ENCODE results near the gene APOO. TPM values are rescaled to one million over a fixed set of nuclear protein-coding genes. Genes with fewer than 3 reads are reported as not detected.

APOO gene
- total RNA-seq, 1 donor from 2014 or later, result 13.0 TPM

DNA sequence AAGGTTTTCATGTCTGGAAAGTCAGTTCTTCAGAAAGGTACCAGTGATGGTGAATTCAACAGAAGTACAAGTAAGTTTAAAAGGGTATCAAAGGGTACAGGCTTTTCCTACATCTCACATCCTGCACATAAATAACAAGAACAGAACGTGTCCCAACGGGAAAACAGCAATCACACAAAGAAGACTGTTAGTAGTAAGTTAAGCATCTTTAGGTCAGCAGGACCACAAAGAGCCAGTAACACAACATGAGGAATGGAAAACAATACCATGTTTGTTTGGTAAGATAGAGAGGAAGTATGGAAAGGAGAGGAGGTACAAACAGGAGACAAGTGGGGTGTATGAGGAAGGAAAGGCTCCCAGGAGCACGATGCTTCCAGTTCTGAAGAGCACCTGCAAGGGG, 81.5 kb downstream of the APOO start:
- Histone ChIP-seq H3K36me3 (ENCODE audit: control insufficient read depth in 3 of 3, insufficient read depth in 3 of 3, low read length in 3 of 3) (no peaks in the 10 kb centered on the region), H3K9me3 (ENCODE audit: control insufficient read depth in 3 of 3, low read length in 3 of 3) (no peaks in the 10 kb centered on the region), H3K27me3 (ENCODE audit: control insufficient read depth in 3 of 3, insufficient read depth in 3 of 3, low read length in 3 of 3) (no peaks in the 10 kb centered on the region), H3K4me3 (ENCODE audit: low read length in 3 of 3) (no peak overlapping the region), H3K9ac (ENCODE audit: low read depth in 1 of 3, low read length in 3 of 3) (no peak overlapping the region), H3K4me1 (ENCODE audit: control insufficient read depth in 3 of 3, insufficient read depth in 3 of 3, low read length in 3 of 3) (no peaks in the 10 kb centered on the region), H3K27ac (ENCODE audit: low read depth, low read length) (no peak overlapping the region)

DNA sequence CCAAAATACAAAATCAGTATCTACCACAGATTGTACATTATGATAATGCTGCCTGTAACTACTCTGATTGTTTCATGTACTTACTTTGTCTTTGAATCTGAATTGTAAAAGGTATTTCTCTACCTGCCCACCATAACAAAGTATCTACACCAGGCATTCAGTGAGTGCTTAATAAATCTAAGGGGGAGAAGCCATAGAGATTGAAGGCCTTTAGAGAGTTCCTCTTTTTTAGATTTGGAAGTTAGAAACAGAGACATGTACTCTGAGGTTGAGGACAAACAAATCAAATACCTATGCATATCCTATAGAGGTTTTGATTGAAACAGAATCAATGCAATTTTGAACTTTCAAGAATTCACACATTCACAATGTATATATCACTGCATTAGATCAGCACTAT, 82.1 kb downstream of the APOO start:
- H3K27me3 ChIP-seq (ENCODE audit: control insufficient read depth in 3 of 3, insufficient read depth in 3 of 3, low read length in 3 of 3), result no peaks in the 10 kb centered on the region
- no peaks in the 10 kb centered on the region for H3K36me3 ChIP-seq (ENCODE audit: control insufficient read depth in 3 of 3, insufficient read depth in 3 of 3, low read length in 3 of 3)
- H3K4me1 ChIP-seq (ENCODE audit: control insufficient read depth in 3 of 3, insufficient read depth in 3 of 3, low read length in 3 of 3), result no peaks in the 10 kb centered on the region
- H3K27ac ChIP-seq (ENCODE audit: low read depth, low read length), result no peak overlapping the region
- H3K4me3 ChIP-seq (ENCODE audit: low read length in 3 of 3), result no peak overlapping the region
- no peak overlapping the region for H3K9ac ChIP-seq (ENCODE audit: low read depth in 1 of 3, low read length in 3 of 3)
- H3K9me3 ChIP-seq (ENCODE audit: control insufficient read depth in 3 of 3, low read length in 3 of 3), result no peaks in the 10 kb centered on the region

DNA sequence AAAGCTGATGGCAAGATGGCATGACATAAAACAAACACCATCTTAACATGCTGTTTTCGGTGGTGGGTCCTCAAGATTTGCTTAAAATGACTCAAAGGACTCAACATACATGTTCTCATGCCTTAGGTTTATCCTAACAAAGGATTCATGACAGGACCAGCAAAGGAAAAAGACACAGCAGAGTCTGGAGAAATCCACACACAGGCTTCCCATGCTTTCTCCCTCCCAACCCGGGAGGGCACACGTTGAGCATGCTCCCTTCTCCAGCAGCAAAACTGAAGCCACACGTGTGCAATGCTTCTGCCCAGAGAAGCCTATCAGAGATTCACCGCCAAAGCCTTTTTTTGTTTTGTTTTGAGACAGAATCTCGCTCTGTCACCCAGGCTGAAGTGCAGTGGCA, 84.9 kb downstream of the APOO start:
- no peak overlapping the region for H3K9ac ChIP-seq (ENCODE audit: low read depth in 1 of 3, low read length in 3 of 3)
- no peaks in the 10 kb centered on the region for H3K36me3 ChIP-seq (ENCODE audit: control insufficient read depth in 3 of 3, insufficient read depth in 3 of 3, low read length in 3 of 3)
- no peaks in the 10 kb centered on the region for H3K4me1 ChIP-seq (ENCODE audit: control insufficient read depth in 3 of 3, insufficient read depth in 3 of 3, low read length in 3 of 3)
- no peak overlapping the region for H3K27ac ChIP-seq (ENCODE audit: low read depth, low read length)
- H3K27me3 ChIP-seq (ENCODE audit: control insufficient read depth in 3 of 3, insufficient read depth in 3 of 3, low read length in 3 of 3), result no peaks in the 10 kb centered on the region
- H3K9me3 ChIP-seq (ENCODE audit: control insufficient read depth in 3 of 3, low read length in 3 of 3), result no peaks in the 10 kb centered on the region
- H3K4me3 ChIP-seq (ENCODE audit: low read length in 3 of 3), result no peak overlapping the region

DNA sequence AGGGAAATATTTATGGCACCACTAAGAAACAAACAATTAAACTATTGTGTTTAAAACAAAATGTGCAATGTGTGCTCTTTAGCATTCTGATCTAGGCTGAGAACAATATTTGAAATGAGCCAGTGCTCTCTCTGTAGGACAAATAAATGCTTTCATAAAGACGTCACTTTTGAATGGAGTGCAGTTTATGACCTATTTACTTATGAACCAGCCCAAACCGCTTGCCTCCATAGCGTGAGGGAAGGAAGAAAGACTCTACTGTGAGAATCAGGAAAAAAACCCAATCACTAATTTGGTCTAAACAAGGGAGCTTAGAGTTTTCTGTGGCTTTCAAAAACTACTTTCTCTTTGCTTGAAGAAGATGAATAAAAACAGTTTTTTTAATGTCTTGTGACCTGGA, 85.3 kb downstream of the APOO start:
- no peaks in the 10 kb centered on the region for H3K36me3 ChIP-seq (ENCODE audit: control insufficient read depth in 3 of 3, insufficient read depth in 3 of 3, low read length in 3 of 3)
- H3K4me3 ChIP-seq (ENCODE audit: low read length in 3 of 3), result no peak overlapping the region
- no peaks in the 10 kb centered on the region for H3K27me3 ChIP-seq (ENCODE audit: control insufficient read depth in 3 of 3, insufficient read depth in 3 of 3, low read length in 3 of 3)
- no peaks in the 10 kb centered on the region for H3K9me3 ChIP-seq (ENCODE audit: control insufficient read depth in 3 of 3, low read length in 3 of 3)
- no peak overlapping the region for H3K27ac ChIP-seq (ENCODE audit: low read depth, low read length)
- H3K9ac ChIP-seq (ENCODE audit: low read depth in 1 of 3, low read length in 3 of 3), result no peak overlapping the region
- H3K4me1 ChIP-seq (ENCODE audit: control insufficient read depth in 3 of 3, insufficient read depth in 3 of 3, low read length in 3 of 3), result no peaks in the 10 kb centered on the region

DNA sequence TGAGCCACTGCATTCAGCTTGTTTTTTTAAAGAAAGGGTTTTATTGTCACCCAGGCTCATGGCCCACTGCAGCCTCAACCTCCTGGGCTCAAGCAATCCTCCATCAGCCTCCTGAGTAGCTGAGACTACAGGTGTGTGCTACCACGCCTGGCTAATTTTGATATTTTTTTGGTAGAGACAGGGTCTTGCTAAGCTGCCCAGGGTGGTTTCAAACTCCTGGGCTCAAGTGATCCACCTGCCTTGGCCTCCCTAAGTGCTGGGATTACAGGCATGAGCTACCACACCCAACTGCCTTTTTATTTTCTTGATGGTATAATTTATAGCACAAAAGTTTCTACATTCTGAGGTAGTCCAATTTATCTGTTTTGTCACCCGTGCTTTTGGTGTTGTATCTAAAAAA, 85.9 kb downstream of the APOO start:
- H3K4me1 ChIP-seq (ENCODE audit: control insufficient read depth in 3 of 3, insufficient read depth in 3 of 3, low read length in 3 of 3), result no peaks in the 10 kb centered on the region
- H3K36me3 ChIP-seq (ENCODE audit: control insufficient read depth in 3 of 3, insufficient read depth in 3 of 3, low read length in 3 of 3), result no peaks in the 10 kb centered on the region
- H3K4me3 ChIP-seq (ENCODE audit: low read length in 3 of 3), result no peak overlapping the region
- H3K27ac ChIP-seq (ENCODE audit: low read depth, low read length), result no peak overlapping the region
- no peaks in the 10 kb centered on the region for H3K9me3 ChIP-seq (ENCODE audit: control insufficient read depth in 3 of 3, low read length in 3 of 3)
- no peaks in the 10 kb centered on the region for H3K27me3 ChIP-seq (ENCODE audit: control insufficient read depth in 3 of 3, insufficient read depth in 3 of 3, low read length in 3 of 3)
- no peak overlapping the region for H3K9ac ChIP-seq (ENCODE audit: low read depth in 1 of 3, low read length in 3 of 3)

DNA sequence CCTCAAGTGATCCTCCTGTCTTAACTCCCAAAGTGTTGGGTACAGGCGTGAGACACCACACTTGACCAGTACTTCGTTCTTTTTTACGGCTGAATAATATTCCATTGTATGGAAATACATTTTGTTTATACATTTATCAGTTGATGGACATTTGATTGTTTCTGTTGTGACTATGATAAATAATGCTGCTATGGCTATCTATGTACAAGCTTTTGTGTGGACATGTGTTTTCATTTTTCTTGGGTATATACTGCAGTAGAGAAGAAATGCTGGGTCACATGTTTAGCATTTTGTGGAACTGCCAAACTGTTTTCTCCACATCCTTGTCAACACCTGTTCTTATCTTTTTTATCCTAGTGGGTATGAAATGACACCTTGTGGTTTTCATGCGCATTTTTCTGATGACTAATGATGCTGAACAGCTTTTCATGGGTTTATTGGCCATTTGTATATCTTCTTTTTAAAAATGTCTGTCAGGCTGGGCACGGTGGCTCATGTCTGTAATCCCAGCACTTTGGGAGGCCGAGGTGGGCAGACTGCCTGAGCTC, 87.4 kb downstream of the APOO start:
- Histone ChIP-seq H3K27ac (ENCODE audit: low read depth, low read length) (no peak overlapping the region), H3K36me3 (ENCODE audit: control insufficient read depth in 3 of 3, insufficient read depth in 3 of 3, low read length in 3 of 3) (no peaks in the 10 kb centered on the region), H3K4me1 (ENCODE audit: control insufficient read depth in 3 of 3, insufficient read depth in 3 of 3, low read length in 3 of 3) (no peaks in the 10 kb centered on the region), H3K4me3 (ENCODE audit: low read length in 3 of 3) (no peak overlapping the region), H3K9me3 (ENCODE audit: control insufficient read depth in 3 of 3, low read length in 3 of 3) (no peaks in the 10 kb centered on the region), H3K9ac (ENCODE audit: low read depth in 1 of 3, low read length in 3 of 3) (no peak overlapping the region), H3K27me3 (ENCODE audit: control insufficient read depth in 3 of 3, insufficient read depth in 3 of 3, low read length in 3 of 3) (no peaks in the 10 kb centered on the region)

DNA sequence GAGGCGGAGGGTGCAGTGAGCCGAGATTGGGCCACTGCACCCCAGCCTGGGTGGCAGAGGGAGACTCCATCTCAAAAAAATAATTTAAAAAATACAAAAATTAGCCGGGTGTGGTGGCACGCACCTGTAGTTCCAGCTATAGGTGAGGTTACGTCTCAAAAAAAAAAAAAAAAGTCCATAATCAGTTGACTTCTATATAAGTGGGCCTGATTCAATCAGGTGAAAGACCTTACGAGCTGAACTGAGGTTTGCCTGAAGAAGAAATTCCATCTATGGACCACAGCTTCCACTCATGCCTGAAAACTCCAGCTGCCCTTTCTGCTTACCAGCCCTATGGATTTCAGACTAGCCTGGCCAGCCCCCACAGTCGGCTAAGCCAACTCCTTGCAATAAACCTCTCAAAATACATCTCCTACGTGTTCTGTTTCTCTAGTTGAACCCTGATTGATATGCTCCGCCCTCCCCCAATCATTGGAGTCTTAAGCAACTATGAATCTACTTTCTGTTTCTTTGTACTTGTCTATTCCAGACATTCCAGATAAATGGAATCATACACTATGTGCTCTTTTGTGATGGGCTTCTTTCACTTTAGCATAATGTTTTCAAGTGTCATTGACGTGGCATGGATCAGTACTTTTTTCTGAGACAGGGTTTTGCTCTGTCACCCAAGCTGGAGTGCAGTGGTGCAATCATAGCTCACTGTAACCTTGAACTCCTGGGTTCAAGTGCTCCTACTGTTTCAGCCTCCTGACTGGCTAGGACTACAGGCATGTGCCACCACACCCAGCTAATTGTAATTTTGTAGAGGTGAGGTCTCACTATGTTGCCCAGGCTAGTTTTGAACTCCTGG, 88.1 kb downstream of the APOO start:
- H3K4me1 ChIP-seq (ENCODE audit: control insufficient read depth in 3 of 3, insufficient read depth in 3 of 3, low read length in 3 of 3), result no peaks in the 10 kb centered on the region
- no peaks in the 10 kb centered on the region for H3K9me3 ChIP-seq (ENCODE audit: control insufficient read depth in 3 of 3, low read length in 3 of 3)
- H3K27ac ChIP-seq (ENCODE audit: low read depth, low read length), result no peak overlapping the region
- no peak overlapping the region for H3K9ac ChIP-seq (ENCODE audit: low read depth in 1 of 3, low read length in 3 of 3)
- H3K36me3 ChIP-seq (ENCODE audit: control insufficient read depth in 3 of 3, insufficient read depth in 3 of 3, low read length in 3 of 3), result no peaks in the 10 kb centered on the region
- H3K27me3 ChIP-seq (ENCODE audit: control insufficient read depth in 3 of 3, insufficient read depth in 3 of 3, low read length in 3 of 3), result no peaks in the 10 kb centered on the region
- H3K4me3 ChIP-seq (ENCODE audit: low read length in 3 of 3), result no peak overlapping the region

DNA sequence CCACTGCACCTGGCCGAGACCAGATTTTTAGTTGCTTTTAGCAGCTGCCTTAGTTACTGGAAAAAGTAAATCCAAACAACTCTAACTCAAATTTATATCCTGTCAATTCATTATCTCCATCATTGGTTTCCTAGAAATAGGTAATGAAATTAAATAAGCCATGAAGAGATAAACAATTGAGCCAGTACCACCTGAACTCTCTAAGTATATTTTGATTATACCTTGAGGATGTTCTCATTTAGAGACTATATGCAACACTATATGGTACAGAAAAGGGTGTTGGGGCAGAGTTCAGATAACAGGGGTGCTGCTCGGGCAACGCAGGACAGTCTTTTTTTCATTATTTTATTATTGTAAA, 89.8 kb downstream of the APOO start:
- H3K27me3 ChIP-seq (ENCODE audit: control insufficient read depth in 3 of 3, insufficient read depth in 3 of 3, low read length in 3 of 3), result no peaks in the 10 kb centered on the region

DNA sequence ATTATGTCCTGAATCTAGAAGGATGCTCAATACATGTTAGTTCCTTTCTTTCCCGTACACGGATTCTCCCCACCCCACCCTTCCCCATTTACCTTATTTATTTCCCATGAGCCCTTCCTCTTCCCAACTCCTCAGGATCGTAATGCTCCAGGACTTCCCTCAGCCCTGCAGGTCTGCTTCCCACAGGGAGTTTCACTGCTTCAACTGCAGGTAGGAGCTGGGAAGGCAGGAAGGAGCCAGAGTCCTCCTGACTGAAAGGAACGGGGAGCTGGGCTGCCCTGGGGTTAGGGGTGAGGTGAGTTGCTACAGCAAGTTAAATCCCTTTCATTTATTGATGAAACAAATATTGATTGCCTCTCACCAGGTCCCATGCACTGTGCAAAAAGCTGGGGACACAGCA, 91.6 kb downstream of the APOO start:
- Histone ChIP-seq H3K4me1 (ENCODE audit: control insufficient read depth in 3 of 3, insufficient read depth in 3 of 3, low read length in 3 of 3) (no peaks in the 10 kb centered on the region), H3K36me3 (ENCODE audit: control insufficient read depth in 3 of 3, insufficient read depth in 3 of 3, low read length in 3 of 3) (no peaks in the 10 kb centered on the region), H3K9ac (ENCODE audit: low read depth in 1 of 3, low read length in 3 of 3) (no peak overlapping the region), H3K4me3 (ENCODE audit: low read length in 3 of 3) (no peak overlapping the region), H3K9me3 (ENCODE audit: control insufficient read depth in 3 of 3, low read length in 3 of 3) (no peaks in the 10 kb centered on the region), H3K27me3 (ENCODE audit: control insufficient read depth in 3 of 3, insufficient read depth in 3 of 3, low read length in 3 of 3) (no peaks in the 10 kb centered on the region), H3K27ac (ENCODE audit: low read depth, low read length) (no peak overlapping the region)

More for the DNA sequence above, 89.8 kb downstream of the APOO start:
- Histone ChIP-seq H3K36me3 (ENCODE audit: control insufficient read depth in 3 of 3, insufficient read depth in 3 of 3, low read length in 3 of 3) (no peaks in the 10 kb centered on the region), H3K27ac (ENCODE audit: low read depth, low read length) (no peak overlapping the region), H3K9me3 (ENCODE audit: control insufficient read depth in 3 of 3, low read length in 3 of 3) (no peaks in the 10 kb centered on the region), H3K9ac (ENCODE audit: low read depth in 1 of 3, low read length in 3 of 3) (no peak overlapping the region), H3K4me1 (ENCODE audit: control insufficient read depth in 3 of 3, insufficient read depth in 3 of 3, low read length in 3 of 3) (no peaks in the 10 kb centered on the region), H3K4me3 (ENCODE audit: low read length in 3 of 3) (no peak overlapping the region)

DNA sequence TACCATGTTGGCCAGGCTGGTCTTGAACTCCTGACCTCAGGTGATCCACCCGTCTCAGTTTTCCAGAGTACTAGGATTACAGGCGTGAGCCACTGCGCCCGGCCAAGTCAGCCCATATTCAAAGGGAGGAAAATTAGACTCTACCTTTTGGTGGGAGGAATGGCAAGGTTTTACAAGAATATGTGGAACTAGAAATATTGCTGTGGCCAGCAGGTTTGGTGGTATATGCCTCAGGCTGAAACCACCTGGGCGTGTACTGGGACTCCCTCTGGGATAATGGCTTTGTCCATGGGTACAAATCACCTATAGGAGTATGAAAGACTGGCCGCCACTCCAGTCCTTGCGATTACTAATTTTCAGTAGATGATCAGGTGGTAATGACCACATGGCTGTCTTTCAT, 92.4 kb downstream of the APOO start:
- no peak overlapping the region for H3K4me3 ChIP-seq (ENCODE audit: low read length in 3 of 3)
- H3K4me1 ChIP-seq (ENCODE audit: control insufficient read depth in 3 of 3, insufficient read depth in 3 of 3, low read length in 3 of 3), result no peaks in the 10 kb centered on the region
- no peaks in the 10 kb centered on the region for H3K27me3 ChIP-seq (ENCODE audit: control insufficient read depth in 3 of 3, insufficient read depth in 3 of 3, low read length in 3 of 3)
- no peak overlapping the region for H3K9ac ChIP-seq (ENCODE audit: low read depth in 1 of 3, low read length in 3 of 3)
- no peaks in the 10 kb centered on the region for H3K36me3 ChIP-seq (ENCODE audit: control insufficient read depth in 3 of 3, insufficient read depth in 3 of 3, low read length in 3 of 3)
- H3K9me3 ChIP-seq (ENCODE audit: control insufficient read depth in 3 of 3, low read length in 3 of 3), result no peaks in the 10 kb centered on the region
- no peak overlapping the region for H3K27ac ChIP-seq (ENCODE audit: low read depth, low read length)
